IPS DF 4.7 (cell line): Measurements from ENCODE around the gene CAPN3.
"Not testable (repeated sequence)": the region's sequence is repeated elsewhere in the genome, so short reads cannot be mapped to it uniquely, and the experiment has no call there.

ENCODE experiments used
- DNase-seq: peaks from one replicate; pipeline ENCODE4 v3.0.0-alpha.2; 2013; ENCODE audit warnings: low spot score; ENCODE audit errors: extremely low read depth

CAPN3 gene

DNA sequence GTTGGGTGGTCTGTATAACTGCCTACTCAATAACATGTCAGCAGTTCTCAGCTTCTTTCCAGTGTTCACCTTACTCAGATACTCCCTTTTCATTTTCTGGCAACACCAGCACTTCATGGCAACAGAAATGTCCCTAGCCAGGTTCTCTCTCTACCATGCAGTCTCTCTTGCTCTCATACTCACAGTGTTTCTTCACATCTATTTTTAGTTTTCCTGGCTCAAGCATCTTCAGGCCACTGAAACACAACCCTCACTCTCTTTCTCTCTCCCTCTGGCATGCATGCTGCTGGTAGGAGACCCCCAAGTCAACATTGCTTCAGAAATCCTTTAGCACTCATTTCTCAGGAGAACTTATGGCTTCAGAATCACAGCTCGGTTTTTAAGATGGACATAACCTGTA lies at the start of gene CAPN3:
Gene CAPN3 (plus strand): TSS at position 253 of the 400 bp plus-strand sequence. CDS start 305 bp downstream, outside the sequence.
- no peak for DNase-seq

DNA sequence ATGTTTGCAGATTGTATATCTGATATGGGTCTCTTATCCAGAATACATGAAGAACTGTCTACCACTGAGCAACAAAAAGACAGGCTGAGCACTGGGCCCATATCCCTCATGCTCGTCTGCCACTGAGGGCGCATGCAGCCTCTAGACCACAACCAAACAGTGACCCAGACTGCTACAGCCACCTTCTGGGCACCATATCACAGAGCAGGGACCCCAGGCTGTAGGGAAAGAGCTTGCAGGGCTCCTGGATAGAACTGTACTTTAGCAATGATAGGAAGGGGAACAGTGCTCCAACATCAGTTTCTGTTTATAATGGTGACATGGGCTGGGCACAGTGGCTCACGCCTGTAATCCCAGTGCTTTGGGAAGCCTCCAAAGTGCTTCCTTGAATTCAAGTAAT lies 45.8 kb upstream of the CAPN3 start:
- DNase-seq, result no peak

DNA sequence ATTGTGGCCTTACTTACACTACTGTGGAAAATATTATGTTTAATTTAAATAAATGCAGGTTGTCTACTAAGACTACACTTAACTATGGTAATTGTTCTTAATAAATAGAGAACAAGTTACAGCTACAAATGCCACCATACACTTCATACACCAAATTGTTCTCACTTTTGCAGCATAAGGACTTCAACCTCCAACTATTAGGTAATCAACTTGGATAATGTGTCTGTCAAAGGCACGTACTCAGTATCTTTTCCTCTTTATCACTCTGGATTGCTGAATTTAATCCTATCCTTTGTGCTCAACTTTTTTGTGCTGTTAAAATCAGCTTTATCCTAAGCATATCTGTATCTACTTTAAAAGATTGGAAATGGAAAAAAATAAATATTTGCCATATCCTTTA lies 44.5 kb upstream of the CAPN3 start:
- no peak for DNase-seq

DNA sequence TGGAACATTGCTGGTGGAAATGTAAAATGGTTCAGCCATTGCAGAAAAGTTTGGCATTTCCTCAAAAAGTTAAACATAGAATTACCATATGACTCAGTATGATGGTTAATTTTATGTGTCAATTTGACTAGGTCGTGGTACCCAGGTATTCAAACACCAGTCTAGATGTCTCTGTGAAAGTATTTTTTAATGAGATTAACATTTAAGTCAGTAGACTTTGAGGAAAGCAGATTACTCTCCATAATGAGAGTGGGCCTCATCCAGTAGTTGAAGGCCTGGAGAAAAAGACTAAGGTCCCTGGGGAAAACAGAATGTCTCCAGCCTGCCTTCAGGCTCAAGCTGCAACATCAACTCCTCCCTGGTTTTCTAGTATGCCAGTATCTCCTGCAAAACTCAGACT lies 43.8 kb upstream of the CAPN3 start:
- no peak for DNase-seq

DNA sequence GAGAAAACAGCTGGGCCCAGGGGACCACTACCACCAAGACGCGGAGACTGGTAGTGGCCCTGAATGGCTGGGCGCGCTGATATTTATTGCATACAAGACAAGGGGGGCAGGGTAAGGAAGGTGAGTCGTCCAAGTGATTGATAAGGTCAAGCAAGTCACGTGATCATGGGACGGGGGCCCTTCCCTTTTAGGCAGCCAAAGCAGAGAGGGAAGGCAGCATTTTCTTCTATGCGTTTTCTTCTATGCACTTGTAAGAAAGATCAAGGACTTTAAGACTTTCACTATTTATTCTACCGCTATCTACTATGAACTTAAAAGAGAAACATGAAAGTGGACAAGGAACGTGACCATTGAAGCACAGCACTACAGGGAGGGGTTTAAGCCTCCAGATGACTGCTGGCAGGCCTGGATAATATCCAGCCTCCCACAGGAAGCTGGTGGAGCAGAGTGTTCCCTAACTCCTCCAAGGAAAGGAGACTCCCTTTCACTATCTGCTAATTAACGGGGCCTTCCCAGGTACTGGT lies 43.0 kb upstream of the CAPN3 start:
- not testable (repeated sequence) for DNase-seq

DNA sequence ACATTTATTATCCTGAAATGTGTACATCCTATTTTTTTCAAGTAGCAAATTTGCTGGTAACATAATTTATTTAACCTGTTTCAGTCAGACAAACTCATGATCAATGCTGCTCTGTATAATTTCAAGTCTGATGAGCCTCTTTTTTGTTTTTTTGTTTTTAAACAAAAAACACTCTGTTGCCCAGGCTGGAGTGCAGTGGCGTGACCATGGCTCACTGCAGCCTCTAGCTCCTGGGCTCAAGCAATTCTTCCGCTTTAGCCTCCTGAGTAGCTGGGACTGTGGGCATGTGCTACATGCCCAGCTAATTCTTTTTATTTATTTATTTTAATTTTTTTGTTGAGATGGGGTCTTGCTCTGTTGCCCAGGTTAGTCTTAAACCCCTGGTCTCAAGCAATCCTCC lies 40.1 kb upstream of the CAPN3 start:
- no peak for DNase-seq

DNA sequence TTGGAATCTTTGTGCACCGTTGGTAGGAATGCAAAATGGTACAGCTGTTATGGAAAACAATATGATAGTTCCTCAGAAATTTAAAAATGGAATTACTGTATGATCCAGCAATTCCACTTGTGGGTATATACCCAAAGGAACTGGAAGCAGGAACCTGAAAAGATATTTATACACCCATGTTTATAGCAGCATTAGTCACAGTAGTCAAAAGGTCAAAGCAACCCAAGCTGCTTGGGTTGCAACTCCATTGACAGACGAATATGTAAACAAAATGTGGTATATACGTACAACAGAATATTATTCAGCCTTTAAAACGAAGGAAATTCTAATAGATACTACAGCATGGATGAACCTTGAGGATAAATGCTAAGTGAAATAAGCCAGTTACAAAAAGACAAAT lies 35.0 kb upstream of the CAPN3 start:
- no peak for DNase-seq

DNA sequence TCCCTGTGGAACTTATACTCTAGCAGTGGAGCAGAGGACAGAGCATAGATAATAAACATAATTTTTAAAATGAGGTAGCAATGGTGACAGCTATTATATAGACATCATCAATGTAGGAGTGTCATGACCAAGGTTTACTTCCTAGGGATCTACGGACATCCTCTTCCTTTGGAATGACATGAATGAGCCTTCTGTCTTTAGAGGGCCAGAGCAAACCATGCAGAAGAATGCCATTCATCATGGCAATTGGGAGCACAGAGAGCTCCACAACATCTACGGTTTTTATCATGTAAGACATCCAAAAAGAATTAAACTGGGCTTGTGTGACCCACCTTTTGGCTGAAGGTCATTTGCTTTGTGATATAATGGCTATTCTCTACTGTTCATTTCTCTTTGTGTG lies 30.1 kb upstream of the CAPN3 start:
- DNase-seq, result no peak

DNA sequence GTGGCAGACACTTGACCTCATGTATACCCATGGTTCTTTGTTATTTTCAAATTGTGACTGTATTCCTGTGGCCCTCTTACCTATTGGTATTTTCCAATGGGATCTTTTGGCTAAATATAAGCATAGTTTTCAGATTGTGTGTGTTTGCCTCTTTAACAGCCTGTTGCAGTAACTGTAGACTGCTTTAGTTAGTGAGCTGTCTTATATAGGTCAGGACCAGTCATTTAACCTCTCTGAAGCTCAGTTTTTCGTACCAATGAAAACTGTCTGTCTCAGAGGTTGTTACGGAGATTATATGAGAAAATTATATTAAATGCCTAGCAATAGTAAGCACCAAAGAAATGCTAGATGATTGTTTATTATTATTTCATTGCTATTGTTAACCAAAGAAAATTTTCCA lies 29.3 kb upstream of the CAPN3 start:
- no peak for DNase-seq

DNA sequence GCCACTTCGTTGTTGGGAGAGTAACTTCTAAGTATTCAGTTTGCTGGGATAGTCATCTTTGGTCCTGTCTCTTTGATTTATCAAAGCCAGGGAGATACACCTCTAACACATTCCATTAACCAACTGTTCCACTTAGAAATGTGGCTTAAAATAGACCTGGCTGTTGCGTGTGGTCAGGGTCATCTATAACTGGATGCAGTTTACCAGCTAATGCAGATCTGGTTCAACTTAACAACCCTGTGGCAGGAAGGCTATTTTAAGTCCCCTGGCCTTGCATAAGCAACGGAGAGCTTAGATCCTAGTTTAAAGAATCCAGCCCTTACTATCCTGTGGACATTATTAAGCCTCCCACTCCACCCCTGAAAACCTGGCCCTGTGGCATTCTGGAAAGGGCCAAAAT lies 28.1 kb upstream of the CAPN3 start:
- no peak for DNase-seq

DNA sequence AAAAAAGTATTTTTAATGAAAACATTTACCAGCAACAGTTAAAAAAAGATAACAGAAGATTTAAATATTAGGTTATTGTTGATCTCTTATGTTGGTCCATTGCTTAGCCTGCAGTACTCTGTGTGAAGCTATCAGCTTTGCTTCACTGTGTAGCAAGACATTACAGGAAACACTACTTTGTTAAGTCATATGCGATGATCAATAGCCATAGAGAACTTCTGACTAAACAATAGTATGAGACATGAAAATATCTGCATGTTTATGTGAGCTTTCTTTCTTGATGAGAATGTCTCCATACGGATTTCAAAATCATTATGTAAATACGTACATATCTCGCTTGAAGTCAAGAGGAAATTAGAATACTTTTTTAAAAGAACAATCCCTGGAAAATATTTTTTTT lies 27.0 kb upstream of the CAPN3 start:
- no peak for DNase-seq

DNA sequence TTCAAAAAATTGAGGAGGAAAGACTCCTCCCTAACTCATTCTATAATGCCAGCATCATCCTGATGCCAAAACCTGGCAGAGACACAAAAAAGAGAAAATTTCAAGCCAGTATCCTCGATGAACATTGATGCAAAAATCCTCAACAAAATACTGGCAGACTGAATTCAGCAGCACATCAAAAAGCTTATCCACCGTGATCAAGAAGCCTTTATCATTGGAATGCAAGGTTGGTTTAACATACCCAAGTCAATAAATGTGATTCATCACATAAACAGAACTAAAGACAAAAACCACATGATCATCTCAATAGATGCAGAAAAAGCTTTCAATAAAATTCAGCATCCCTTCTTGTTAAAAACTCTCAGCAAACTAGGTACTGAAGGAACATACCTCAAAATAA lies 24.2 kb upstream of the CAPN3 start:
- no peak for DNase-seq

DNA sequence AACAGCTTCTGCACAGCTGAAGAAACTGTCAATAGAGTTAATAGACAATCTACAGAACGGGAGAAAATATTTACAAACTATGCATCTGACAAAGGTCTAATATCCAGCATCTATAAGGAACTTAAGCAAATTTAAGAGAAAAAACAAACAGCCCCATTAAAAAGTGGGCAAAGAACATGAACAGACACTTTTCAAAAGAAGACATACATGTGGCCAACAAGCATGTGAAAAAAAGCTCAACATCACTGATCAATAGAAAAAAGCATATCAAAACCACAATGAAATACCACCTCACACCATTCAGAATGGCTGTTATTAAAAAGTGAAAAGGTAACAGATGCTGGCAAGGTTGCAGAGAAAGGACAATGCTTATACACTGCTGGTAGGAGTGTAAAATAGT lies 22.7 kb upstream of the CAPN3 start:
- not testable (repeated sequence) for DNase-seq

DNA sequence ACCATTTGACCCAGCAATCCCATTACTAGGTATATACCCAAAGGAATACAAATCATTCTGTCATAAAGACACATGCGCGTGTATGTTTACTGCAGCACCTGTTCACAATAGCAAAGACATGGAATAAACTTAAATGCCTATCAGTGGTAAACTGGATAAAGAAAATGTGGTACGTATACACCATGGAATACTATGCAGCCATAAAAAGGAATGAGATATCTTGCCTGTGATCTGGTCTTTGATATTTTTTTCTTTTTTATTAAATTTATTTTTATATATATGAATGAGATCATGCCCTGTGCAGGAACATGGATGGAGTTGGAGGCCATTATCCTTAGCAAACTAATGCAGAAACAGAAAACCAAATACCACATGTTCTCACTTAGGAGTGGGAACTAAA lies 22.2 kb upstream of the CAPN3 start:
- not testable (repeated sequence) for DNase-seq

DNA sequence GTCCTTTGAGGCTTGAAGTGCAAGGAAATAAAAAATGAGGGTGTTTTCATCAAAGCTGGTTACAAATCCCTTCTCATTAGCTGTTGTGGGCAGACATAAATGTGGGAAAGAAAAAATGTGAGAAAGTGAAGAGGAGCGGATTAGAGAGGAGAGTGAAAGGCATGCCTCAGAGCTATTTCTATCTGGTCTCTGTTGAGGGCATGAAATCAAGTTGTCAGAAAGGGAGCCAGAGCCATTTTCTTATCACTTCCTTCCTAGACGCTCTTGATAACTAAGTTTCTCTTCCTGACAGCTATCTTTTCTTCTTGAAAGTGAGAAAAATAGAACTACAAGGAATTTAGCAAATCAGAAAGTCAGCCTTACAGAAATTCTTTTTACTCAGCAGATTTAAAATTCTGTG lies 20.8 kb upstream of the CAPN3 start:
- DNase-seq, result no peak

DNA sequence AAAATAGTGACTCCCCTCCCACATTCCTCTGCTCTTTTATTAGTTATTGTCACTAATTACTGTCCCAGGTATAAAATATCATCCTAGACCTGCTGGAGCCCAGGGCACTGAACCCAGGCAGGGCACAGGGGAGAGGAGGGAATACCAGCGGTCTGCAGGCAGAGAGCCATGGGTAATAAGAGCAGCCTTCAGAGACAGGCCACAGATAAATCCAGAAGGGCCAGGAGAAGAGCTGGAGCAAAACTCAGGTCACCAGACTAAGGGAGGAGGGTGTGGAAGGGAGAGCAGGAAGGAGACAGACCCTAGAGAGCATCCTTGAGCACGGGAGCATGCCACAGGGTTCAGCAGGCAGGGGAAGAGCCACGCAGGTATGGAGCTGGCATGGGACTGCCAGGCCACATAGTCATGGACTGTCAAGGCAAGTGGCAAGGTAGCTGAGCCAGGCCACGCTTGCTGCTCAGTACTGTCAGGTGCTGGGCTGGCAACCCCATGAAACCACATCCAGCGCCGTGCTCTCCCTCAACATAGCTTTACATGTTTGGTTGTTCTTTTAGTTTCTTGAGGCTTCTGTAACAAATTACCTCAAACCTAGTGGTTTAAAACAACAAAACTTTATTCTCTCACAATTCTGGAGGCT lies 15.6 kb upstream of the CAPN3 start:
- no peak for DNase-seq

DNA sequence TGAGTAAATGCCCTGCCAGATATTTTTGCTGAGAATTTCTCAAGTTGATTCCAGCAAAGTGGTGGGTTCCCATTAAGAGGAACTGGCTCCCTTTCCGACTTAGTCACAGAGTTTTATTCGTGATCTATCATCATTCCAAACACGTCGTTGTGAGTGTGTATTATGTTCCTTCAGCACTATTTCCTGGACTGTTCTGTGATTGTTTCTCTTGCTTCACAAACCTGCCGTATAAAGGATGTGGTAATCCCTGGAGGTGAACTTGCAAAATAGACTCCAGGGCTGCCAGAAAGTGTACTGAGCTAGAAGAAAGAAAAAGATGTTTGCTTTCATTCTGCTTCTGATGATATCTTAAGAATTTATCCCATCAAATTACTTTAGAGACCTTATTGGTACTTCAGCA lies 14.5 kb upstream of the CAPN3 start:
- DNase-seq, result no peak

DNA sequence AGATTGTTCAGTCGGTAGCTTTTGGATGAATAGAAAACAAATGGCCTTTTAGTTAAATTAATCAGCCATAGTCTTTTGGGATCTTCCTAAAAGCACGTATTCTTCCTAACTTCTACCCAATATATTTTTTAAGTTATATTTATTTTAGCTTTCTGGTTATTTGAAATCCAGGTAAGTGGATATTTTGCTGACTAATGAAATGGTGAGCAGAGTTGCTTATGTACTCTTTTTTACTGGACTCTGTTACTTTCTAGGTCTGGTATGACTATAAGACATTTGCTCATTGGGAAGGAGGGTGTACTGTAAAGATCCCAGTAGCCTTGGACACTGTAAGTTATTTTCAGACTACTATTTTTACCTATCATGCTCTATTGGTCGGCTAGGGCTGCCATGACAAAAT lies 13.8 kb upstream of the CAPN3 start:
- no peak for DNase-seq

DNA sequence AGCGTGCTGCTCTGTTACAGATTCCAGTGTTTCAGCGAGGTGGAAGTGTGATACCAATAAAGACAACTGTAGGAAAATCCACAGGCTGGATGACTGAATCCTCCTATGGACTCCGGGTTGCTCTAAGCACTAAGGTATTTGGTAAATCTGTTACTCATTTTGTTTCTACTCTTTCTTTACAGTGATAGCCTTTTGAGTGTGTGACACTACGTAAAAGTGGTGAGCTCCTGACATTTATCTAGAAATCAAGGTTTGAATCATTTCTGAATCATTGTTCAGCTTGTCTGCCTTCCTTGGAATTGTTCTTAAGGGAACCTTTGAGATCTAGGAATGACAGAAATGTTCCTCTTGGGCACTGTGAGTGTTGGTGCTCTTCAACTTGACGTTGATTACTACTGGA lies 11.2 kb upstream of the CAPN3 start:
- DNase-seq, result no peak

DNA sequence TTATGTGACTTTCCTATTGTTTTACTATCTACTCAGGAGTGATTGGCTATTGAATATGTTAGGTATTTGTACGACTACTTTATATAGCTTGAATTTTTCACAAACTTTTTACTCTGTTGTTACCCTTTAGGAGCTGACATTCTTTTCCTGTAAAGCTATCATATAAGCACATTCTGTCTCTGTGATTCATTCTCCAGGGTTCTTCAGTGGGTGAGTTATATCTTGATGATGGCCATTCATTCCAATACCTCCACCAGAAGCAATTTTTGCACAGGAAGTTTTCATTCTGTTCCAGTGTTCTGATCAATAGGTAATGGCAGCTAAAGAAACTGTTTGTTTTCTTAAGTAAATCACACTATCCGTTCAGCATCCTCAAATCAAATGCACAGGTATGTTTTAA lies 10.1 kb upstream of the CAPN3 start:
- DNase-seq, result no peak

DNA sequence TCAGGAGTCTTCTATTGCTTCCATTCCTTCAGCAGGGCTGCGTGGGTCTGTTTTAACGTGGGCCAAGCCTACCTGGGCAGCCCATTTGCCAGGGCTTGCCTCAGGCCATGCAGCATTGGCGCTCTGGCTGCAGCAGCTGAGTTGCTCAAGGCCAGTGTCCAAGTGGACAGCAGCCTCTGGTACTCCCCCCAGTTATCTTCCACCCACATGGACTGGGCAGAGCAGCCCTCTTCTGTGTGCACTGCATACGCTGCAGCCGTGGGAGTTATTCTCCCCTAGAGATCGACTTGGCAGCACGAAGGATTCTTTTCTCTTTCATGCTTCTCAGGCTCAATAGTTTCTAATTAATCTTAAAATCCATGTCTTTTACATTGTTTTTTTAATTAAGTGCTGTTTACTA lies 6.9 kb upstream of the CAPN3 start:
- no peak for DNase-seq

DNA sequence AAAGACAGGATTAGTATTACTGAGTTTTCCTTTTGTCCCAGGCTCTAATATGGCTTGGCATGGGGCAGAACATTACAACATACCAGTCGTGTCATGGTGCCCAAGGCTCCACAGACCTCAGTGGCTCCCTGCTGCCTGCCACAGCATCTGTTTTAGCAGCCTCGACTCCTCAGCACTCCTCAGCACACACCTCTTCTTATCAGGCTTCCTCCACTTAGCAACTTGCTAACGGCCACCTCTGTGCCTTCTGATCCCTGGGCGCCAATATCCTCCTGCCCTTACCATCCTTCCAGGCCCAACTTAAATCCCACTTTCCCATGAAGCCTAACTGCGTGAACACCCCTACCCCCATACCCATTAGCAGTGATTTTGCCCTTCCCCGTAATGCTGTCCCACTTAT lies 6.2 kb upstream of the CAPN3 start:
- no peak for DNase-seq

DNA sequence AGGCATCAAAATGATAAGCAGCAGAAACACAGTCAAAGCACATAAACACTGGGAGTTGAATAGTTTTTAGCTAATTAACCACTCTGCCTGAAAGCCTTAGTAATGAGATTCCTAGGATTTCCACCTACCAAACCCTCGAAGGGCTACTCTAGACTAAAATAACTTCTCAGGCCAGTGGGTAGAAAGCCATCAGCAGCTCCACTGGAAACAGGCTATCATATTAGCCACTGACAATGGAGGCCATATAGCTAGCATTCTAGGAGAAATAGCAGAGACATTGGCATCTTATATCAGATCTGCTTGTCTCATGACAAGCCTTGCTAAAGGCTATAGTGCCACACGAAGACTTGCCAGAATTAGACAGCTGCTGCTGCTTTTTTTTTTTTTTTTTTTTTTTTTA lies 4.5 kb upstream of the CAPN3 start:
- DNase-seq, result no peak

DNA sequence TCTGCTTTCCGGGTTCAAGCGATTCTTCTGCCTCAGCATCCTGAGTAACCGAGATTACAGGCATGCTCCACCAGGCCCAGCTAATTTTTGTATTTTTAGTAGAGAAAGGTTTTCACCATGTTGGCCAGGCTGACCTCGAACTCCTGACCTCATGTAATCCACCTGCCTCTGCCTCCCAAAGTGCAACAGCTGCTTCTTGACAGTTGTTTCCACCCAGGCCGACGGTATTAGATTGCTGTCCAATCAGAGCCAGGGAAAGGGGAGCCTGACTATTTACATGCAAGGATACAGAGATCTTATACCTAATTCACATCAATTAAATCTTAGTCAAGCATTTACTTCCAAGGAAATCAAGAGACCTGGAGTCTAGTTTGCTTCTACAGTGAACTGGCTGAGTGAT lies 4.0 kb upstream of the CAPN3 start:
- no peak for DNase-seq
